Astrocyte (in vitro differentiated cells and primary cell): Measurements from ENCODE around the gene REEP3.

Source experiments
- EZH2 ChIP-seq: IDR thresholded peaks from 2 replicates; pipeline ENCODE4 v1.6.1; 2012; ENCODE audit warnings: mild to moderate bottlenecking, low read length, inconsistent platforms; ENCODE audit not compliant: insufficient read depth
- TF ChIP-seq, protein P1 (sequence below): IDR thresholded peaks from 2 replicates; pipeline ENCODE4 v1.5.1; 2011; ENCODE audit warnings: low read depth, mild to moderate bottlenecking, inconsistent platforms, low read length, moderate library complexity; ENCODE audit not compliant: insufficient read depth

DNA sequence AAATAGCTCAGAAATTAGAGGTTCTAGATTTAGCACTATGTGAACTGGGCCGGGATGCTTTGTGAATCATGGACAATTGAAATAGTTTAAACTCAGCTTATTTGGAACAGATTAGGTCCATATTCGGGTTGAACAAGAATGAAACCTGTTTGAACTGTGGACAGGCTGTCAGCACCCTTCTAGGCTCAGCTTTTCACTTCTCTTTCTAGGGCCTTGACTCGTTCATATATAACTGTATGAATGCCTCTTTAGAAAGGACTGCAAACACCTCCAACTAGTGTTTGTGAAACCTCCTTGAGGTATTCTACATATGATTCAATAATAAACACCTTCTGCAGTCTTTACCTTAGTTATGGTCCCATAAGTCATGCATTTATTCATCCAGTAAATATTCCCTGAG lies 115.6 kb downstream of the REEP3 start:
- TF ChIP-seq, protein P1, sequence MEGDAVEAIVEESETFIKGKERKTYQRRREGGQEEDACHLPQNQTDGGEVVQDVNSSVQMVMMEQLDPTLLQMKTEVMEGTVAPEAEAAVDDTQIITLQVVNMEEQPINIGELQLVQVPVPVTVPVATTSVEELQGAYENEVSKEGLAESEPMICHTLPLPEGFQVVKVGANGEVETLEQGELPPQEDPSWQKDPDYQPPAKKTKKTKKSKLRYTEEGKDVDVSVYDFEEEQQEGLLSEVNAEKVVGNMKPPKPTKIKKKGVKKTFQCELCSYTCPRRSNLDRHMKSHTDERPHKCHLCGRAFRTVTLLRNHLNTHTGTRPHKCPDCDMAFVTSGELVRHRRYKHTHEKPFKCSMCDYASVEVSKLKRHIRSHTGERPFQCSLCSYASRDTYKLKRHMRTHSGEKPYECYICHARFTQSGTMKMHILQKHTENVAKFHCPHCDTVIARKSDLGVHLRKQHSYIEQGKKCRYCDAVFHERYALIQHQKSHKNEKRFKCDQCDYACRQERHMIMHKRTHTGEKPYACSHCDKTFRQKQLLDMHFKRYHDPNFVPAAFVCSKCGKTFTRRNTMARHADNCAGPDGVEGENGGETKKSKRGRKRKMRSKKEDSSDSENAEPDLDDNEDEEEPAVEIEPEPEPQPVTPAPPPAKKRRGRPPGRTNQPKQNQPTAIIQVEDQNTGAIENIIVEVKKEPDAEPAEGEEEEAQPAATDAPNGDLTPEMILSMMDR: no peak
- no peak for TF ChIP-seq EZH2
